Activated T-helper 9 cell treated with anti-CD3 and anti-CD28 coated beads, Interleukin-2, amount 50 U/mL, for 16 hours (primary cell): ENCODE data around the gene KCMF1.
"Not testable (repeated sequence)": the region's sequence is repeated elsewhere in the genome, so short reads cannot be mapped to it uniquely, and the experiment has no call there.

Experiments used
- DNase-seq: peaks from one replicate; pipeline ENCODE4 v3.0.0-alpha.2; 2020; ENCODE audit warnings: low read depth

Gene KCMF1

DNA sequence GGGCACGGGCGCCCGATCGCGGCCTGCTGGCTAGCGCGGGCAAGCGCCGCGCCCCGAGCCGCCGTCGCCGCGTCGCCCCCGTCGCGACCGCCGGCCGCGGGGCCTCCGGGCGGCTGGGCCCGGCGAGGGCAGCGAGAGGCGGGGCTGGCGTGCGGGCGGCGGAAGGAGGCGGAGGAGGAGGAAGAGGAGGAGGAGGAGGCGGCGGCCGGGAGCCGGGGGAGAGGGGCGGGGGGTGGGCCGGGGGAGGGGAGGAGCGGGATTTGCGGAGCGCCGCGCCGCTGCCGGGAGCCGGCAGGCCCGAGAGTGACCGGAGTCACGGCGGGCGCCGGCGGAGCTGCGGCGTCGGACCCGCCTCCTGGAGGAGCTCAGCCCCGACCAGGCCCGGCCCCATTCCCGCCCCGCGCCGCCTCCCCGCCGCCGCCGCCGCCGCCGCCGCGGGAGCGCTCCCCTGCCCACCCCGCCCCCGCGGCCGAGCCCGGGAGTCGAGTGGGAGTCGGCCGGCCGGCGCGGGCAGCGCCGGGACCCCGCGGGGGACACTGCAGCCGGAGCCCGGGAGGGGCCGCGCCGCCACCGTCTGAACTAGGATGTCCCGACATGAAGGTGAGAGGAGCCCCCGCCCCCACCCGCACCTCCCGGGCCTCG, at the start of gene KCMF1:
Gene KCMF1 (plus strand): TSS at position 294 of the 642 bp plus-strand sequence. CDS start 291 bp downstream, at position 585.
- DNase-seq: peak; percentile 61

DNA sequence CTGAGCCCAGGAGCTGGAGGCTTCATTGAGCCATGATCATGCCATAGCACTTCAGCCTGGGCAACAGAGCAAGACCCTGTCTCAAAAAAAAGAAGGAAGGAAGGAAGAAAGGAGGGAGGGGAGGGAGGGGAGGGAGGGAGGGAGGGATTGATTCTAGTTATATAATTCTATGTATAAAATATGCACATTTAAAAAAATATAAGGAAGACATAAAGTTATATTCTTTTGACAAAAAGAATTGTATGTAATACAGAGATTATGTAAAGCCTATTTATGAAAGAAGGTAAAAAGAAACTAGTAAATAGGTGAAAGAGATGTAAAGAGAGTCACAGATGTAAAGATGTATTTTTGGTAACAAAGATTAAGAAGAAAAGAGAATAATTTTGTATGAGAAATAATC, 48.0 kb upstream of the KCMF1 start:
- no peak for DNase-seq

DNA sequence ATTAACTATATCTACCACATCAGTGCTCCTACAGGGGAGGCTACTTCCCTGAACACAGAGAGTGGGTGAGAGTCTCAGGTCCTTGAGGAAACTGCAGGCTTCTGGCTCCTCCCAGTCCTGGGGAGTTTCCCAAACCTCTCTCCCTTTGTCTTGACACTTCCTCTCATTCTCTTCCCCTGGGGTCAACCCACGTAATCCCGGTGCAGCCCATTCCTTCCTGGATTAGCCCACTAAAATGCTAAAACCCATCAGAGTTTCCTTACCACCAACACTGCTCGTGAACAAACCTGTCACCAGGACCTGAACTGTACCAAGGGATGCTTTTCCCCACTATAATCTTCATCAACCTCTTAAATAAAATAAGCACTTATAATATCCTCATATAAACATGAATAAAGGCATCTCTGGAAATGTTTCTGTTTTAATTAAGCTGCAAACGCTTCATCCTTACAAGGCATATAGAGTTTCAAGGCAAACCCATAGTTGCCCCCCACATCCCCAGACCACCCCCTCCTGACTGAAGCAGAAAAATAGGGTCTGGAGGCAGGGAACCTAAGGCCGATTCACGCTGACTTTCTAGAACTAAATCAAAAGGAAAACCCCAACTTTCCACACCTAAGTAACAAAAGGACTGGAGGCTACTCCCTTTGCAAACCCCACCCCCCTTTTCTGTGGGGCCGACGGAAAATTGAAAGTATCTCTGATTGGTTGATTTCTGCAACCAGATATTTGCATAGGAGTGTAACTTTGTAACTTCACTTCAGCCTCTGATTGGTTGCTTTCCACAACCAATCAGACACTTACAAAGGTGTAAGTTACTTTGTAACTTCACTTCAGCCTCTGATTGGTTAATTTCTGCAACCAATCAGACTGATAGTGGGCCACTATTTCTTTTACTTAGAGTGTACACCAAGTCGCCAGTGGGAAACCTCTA, 46.5 kb upstream of the KCMF1 start:
- no peak for DNase-seq

DNA sequence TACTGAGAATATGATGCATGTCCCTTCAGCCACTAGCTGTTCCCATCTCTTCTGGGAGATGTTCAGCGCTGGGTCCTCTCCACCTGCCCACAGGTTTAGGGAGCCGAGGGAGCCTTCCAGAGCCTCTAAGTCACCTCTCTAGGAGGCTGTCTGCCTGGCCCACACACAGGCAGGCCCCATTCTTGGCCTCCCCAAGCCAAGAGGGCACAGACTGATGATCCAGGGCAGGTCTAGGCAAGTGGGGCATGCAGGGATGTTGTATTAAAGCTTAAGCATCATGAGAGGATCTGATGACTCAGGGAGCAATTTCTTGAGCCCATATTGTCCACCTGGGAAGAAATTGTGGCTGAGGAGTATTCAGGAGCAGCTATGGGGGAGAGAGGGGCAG, 45.6 kb upstream of the KCMF1 start:
- DNase-seq: no peak

DNA sequence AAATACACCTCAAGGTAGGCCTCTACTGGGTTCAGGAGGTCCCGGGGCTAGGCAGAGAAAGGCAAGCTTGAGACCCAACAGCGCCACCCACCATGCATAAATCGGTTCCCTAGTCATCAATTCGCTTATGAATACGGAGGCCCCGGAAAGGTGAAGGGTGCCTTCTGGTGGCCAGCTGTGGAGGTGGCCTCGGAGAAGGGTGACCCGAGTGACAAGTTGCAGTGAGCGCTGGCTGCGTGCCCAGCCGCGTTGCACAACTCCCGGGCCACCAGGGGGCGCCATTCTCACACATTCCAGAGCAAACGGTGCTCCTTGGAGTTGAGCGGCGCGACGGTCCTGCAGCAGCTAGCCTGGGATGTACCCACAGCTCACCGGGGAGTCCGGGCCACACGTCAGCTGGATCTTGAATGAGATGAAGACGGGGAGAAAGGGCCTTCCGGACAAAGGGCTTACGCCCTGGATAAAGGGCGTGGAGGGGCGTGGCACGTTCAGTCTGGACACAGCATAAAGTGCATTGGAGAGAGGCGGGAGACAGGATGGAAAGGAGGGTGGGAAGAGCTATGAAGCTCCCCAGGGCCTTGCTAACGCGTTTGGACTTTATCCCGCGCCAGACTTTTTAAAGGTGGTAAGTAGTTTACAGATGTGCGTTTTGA, 45.1 kb upstream of the KCMF1 start:
- DNase-seq: peak; percentile 99

DNA sequence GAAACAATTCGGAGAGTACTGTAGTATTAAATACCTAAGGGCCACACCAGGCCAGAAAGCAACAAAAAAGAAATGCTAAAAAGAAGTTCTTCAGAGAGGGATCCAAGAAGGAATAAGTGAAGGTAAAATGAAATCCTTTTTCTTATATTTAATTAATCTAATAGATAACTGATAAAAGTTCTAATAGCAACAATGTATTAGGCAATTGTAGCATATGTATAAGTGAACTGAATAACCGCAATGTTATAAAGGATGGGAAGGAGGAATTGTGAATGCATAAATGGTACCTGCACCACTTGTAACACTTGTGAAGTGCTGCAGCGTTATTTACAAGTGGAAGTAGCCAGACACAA, 43.7 kb upstream of the KCMF1 start:
- no peak for DNase-seq

DNA sequence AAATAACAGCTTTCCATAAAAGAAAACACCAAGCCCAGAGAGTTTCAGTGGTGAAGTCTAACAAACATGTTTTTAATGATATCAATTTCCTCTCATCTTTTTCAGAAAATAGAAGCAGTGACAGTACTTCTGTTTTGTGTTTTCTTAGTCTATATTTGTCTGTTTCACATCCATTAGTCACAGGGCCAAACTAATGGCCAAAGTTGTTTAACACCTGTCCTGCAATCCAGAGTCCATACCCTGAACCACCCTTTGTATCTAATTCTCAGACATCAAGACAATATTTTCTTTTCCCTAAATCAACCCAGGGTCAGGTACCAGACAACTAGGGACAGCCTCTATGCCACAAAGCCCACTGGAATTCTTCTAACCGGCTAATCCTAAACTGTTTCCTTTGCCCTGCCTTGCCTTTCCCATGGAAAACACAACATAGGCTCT, 39.6 kb upstream of the KCMF1 start:
- no peak for DNase-seq

DNA sequence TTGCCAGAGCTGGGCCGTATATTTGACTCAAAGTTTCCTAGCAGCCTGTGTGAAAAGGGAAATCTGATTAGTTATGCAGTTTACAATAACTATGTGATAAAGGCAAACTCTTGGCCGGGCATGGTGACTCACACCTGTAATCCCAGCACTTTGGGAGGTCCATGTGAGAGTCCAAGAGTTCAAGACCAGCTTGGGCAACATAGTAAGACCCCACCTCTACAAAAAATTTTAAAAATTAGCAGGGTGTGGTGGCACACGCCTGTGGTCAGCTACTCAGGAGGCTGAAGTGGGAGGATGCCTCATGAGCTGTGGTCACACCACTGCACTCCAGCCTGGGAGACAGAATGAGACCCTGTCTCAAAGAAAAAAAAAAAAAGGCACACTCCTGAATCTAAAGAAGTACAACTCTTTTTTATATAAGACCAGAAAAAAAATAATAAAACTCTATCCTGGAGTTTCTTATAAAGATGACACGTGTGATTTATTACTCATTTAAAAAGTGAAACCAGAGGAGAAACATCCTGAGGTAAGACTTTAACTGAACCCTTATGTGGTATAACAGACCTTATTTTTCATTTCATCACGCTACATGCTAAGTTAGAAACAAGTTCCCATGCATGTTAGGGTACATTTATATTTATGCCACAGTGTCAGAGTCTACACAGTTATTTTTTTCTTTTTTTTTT, 32.6 kb upstream of the KCMF1 start:
- DNase-seq: no peak

DNA sequence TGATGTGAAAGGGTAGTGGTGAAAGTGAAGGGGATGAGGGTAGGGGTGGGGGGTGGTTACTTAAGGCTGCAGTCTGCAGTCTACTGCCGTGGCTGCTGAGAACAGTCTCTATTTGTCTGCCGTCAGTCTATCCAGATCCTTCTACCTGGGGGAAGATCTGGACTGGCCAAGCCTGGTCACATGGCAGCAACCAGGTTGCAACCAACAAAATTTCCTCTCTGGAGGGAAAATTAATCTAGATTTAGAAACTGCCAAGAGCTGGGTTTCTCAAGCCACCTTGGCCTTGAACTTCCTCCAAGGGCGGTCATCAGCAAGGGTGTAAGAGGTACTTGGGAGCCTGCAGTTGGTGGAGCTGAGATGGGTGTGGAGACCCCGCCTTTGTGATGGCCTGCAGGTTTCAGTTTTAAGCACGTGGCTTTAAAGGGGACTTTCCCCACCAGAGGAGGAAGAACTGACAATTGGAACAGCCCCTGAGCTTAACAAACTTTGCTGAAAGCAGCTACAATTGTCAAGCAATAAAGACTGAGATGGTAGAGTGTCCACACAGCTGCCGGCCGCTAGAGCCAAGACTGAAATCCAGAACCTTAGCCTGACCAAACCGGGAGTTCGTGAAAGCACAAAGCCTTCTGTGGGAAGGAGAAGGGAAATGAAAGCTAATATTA, 31.4 kb upstream of the KCMF1 start:
- peak; percentile 59 for DNase-seq

DNA sequence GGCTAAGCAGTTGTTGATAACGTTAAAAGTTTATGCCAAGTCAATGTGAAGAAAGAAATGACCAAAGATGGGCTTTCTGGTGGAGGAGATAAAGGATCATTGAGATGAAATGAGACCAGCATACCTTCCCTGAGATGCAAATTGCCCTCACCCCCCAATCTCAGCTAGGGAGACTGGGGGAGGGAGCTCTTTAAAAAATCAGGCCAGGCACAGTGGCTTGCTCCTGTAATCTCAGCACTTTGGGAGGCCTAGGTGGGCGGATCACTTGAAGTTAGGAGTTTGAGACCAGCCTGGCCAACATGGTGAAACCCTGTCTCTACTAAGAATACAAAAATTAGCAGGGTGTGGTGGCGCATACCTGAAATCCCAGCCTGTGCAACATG, 30.9 kb upstream of the KCMF1 start:
- no peak for DNase-seq

DNA sequence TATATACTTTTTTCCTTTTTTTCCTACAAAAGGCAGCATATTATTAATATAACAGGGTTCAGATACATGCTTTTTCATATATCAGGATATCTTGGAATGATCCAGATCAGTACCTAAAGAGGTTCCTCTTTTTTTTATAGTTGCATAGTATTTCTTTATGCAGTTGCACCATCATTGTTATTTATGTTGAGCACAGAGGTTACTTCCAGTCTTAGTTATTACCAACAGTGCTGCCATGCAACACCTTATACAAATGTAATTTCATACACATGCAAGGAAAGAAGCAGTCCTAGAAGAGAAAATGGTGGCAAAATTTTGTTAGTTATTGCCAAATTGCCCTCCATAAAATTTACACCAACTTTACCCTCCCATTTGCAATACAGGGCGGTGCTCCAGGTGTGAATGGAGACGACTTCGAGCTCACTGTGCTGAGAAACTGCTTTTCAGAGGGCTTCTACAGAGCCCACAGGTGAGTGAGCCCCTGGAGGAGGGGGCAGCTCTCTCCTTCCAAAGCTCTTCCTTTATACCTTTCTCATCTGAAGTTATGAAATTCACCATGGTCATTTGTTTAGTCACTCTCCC, 30.0 kb upstream of the KCMF1 start:
- no peak for DNase-seq

DNA sequence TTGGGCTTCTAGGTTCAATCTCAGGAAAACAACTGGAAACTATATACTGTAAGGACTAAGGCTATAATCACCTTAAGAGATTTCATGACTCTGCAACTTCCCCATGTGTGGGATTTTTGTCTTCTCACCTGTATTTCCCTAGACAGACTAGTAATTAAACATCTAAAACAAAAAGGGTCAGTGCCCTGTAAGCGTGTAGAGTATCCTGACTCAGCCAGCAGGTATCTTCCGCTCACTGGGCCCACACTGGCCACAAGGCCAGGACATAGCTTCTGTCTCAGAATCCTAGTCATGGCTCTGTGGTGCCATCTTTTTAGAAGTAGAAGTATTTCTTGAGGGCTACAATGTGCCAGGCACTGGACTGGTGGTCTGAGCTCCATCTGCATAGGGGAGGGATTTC, 28.8 kb upstream of the KCMF1 start:
- no peak for DNase-seq

DNA sequence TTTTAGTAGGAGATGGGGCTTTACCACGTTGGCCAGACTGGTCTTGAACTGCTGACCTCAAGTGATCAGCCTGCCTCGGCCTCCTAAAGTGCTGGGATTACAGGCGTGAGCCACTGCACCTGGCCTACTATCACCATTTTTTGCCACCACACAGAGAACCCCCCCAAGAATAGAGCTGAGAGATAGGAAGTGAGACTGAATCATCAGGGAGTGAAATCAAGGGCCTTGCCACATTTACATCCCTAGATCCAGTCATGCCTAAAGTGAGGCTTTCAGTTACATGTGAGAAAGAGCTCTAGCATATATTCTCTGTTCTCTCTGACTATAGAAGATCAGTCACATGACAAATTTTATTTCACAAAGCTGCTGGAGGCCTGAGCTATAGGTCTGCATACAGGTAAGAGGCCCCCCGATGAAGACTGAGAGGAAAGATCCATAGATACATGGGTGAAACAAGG, 28.0 kb upstream of the KCMF1 start:
- DNase-seq: no peak

DNA sequence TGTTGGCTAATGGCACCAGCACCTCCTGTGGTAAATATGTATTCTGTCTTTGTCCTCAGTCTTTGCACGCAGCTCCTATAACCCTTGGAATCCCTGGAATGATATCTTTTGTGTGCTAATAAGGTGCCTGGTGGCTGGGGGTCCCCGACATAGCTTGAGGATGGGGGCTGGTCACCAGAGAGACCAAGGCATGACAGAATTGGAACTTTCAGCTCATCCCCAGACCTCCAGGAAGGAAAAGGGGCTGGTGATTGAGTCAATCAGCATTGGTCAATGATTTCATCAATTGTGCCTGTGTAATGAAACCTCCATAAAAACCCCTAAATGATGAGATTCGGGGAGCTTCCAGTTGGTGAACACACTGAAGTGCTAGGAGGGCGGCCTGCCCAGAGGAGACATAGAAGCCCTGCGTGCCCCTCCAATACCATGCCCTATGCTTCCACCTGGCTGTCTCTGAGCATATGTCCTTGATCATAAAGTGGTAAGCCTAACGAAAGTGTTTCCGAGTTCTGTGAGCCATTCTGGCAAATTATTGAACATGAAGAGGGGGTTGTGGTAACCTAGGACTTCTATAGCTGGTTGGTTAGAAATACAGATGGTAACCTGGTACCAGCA, 26.6 kb upstream of the KCMF1 start:
- no peak for DNase-seq

DNA sequence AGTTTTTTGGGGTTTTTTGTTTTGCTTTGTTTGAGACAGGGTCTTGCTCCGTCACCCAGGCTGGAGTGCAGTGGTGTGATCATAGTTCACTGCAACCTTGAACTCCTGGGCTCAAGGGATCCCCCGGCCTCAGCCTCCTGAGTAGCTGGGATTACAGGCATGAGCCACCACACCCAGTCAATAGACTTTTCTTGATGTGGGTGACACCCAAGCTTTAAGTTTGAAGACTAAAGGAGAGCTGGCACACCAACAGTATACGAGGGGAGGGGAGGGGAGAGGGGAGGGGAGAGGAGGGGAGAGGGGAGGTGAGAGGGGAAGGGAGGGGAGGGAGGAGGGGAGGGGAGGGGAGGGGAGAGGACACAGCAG, 25.1 kb upstream of the KCMF1 start:
- DNase-seq: not testable (repeated sequence)

DNA sequence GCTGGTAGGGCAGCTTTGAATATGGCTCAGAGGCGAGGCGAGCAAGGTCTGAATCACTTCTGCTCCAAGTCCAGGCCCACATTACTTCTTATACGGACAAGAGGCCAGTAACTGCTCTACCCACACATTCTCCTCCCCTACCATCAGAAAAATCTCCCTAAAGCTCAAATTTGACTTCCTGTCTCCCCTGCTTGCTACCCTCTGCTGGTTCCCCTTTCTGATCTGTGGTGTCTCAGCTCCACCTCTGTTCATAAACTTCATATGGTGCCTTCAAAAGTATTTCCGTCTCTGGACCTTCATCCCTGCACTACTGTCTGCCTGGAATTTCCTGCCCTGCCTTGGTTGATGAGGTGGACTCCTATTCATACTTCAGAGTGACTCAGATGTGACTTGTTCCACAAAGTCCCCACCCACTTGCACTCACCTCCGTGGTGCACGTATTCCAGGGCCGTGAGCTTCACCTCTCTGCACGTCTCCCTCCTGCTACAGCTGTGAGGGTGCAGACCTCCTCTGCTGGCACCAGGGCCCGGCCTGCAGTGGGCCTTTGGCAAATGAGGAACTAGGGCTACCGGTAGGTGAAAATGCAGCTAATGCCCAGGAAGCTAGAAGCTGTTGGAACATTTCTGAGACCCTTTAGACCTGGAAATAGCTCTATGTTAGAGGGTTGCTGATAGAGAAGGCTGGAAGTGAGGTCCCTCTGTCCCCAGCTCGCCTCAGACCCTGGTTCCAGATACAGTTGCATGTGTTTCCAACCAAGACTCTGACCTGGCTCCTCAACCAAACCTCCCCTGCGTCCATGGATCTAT, 24.6 kb upstream of the KCMF1 start:
- peak; percentile 59 for DNase-seq

DNA sequence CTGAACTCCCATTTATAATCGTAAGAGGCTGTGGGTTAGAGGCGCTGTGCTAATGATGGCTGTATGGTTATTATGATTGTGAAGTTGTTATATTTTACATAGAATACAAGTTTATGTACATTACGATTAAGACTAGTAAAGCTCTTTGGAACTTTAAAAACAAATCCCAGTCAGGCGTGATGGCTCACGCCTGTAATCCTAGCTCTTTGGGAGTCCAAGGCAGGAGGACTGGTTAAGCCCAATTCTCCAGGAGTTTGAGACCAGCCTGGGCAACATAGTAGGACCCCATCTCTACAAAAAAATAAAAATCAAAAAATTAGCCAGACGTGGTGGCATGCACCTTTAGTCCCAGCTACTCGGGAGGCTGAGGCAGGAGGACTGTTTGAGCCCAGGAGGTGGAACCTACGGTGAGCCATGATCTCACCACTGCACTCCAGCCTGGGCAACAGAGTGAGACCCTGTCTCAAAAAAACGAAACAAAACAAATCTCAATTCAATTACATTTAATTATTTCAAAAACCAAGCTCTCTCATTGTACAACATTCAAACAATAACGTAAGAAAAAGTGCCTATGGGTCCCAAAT, 23.9 kb upstream of the KCMF1 start:
- no peak for DNase-seq

DNA sequence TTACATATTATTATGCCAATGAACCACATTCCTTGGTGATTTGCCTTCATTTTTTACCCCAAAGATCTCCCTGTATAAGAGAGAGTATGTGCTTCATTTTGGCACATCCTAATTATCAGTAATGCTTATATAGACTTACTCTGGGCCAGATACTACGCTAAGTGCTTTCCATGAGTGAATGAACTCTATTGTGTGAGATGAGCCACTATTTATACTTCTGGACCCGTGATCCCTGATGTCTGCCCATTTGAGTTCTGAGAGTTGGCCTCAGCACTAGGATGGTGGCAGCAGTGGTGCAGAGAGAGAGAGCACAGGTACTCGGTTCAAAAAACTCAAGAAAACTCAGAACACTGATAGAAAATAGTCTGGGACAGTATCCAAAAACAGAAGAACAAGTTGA, 17.4 kb upstream of the KCMF1 start:
- no peak for DNase-seq

DNA sequence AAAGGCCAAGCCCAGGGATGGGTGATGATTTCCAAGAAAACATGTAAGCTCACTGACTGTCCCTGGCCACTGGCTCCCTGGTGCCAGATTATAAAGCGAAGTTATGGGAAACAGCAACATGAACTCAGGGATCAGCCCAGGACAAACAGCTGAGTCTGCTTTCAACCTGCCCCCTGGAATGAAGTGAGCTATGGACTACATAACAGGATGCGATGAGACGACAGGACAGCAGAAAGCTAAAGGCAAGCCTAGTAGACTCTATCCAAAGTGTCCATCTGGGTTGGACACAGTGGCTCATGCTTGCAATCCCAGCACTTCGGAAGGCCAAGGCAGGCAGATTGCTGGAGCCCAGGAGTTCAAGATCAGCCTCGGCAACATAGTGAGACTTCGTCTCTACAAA, 16.6 kb upstream of the KCMF1 start:
- DNase-seq: no peak
